AG09309 (cell line): ENCODE results near the gene SLC13A4.

Experiments used
- DNase-seq: peaks from one replicate; pipeline ENCODE4 v3.0.0-alpha.2; 2010; ENCODE audit warnings: low read depth
- H3K4me3 ChIP-seq: 2 replicates; pipeline ENCODE4 v1.5.1; 2011; ENCODE audit warnings: mild to moderate bottlenecking, low read depth, low read length, moderate library complexity; ENCODE audit not compliant: control insufficient read depth
- TF ChIP-seq, protein P1 (sequence below): IDR thresholded peaks from 2 replicates; pipeline ENCODE4 v1.5.1; 2011; ENCODE audit warnings: mild to moderate bottlenecking, low read depth, low read length, inconsistent platforms; ENCODE audit not compliant: insufficient read depth, control insufficient read depth; ENCODE audit errors: missing control alignments

Gene SLC13A4

DNA sequence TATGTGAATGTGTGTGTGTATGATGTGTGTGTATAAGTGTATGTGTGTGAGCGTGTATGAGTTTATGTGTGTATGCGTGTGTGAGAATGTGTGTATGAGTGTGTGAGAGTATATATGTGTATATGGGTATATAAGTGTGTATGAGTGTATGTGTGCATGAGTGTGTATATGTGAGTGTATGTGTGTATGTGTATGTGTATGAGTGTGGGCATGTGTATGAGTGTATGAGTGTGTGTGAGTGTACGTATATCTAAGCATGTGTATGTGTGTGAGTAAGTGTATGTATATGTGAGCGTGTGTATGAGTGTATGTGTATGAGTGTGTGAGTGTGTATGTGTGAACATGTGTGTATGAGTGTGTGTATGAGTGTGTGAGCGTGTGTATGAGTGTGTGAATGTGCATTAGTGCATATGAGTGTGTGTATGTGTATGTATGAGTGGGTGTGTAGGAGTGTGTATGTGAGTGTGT, 12.9 kb downstream of the SLC13A4 start:
- no peak for DNase-seq
- TF ChIP-seq, protein P1, sequence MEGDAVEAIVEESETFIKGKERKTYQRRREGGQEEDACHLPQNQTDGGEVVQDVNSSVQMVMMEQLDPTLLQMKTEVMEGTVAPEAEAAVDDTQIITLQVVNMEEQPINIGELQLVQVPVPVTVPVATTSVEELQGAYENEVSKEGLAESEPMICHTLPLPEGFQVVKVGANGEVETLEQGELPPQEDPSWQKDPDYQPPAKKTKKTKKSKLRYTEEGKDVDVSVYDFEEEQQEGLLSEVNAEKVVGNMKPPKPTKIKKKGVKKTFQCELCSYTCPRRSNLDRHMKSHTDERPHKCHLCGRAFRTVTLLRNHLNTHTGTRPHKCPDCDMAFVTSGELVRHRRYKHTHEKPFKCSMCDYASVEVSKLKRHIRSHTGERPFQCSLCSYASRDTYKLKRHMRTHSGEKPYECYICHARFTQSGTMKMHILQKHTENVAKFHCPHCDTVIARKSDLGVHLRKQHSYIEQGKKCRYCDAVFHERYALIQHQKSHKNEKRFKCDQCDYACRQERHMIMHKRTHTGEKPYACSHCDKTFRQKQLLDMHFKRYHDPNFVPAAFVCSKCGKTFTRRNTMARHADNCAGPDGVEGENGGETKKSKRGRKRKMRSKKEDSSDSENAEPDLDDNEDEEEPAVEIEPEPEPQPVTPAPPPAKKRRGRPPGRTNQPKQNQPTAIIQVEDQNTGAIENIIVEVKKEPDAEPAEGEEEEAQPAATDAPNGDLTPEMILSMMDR, result no peak
- no peak overlapping the region for H3K4me3 ChIP-seq

DNA sequence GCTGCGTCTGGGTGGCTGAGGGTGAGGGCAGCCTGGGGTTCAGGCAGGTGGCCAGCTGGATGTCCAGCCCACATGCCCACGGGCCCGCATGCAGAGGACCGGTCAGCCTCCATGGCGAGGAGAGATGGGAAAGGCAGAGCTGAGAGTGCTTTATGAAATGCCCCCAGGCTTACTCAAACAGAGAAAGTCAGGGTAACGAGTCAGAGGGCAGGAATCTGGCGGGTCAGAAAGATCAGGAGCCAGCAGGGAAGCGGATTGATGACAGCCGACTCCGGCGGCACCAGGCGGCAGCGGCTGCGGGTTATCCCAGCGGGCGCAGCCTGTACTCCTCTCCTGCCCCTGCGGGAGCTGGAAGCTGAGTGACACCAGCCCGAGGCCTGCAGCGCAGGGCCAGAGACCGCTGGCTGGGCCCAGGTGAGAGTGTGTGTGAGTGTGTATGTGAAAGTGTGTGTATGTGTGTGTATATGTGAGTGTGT, 13.4 kb downstream of the SLC13A4 start:
- peak overlapping the region; percentile 8; the same call in 1 of the 2 replicates for H3K4me3 ChIP-seq
- TF ChIP-seq, protein P1, result no peak
- peak; percentile 39 for DNase-seq

DNA sequence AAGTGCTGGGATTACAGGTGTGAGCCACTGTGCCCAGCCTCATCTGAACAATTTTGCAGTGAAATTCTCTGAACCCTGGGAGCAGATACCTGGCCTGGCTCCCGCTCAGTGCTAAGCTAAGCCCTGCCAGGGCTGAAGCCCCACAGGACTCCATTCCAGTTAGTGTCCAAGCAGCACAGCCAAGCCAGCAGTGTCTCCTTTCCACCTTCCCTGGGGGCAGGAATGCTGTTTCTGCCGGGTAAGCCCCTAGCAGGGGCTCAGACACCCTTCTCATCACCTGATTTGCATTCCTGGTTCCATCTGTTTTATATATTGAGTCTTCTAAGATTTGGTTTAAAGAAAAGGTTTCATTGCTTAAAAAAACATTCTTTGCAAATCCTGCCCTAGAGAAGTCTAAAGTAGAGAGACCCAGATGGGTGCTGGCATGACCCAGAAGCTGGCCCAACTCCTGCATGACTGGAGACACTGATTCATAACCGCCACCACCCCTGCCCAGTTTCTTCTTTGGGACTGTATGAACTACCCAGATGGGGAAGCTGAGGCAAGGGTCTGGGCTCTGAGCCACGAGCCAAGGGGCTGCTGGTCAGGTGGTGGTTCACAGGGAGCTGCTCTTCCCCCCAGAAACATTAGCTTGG, 14.0 kb downstream of the SLC13A4 start:
- TF ChIP-seq, protein P1, result no peak
- H3K4me3 ChIP-seq, result no peak overlapping the region; the same call in 1 of the 2 replicates
- no peak for DNase-seq

DNA sequence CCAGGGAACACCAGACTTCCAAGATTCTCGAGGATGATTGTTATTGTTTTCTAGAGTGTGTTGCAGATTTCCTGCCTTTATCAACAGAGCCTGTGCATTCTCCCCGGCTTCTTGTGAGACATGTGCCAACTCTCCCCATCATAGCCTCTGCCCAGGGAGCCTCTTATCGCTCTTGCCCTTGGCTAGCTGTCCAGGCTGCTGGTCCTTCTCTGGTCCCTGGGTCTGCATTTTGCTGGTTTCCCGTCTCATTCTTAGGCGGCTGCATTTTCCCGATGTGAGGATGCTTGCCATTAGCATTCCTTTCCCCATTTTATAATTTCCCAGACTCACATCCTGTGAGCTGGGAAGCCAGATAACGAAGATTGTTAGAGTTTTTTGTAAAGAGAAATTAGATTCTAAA, 15.2 kb downstream of the SLC13A4 start:
- DNase-seq, result no peak
- no peak overlapping the region for H3K4me3 ChIP-seq
- TF ChIP-seq, protein P1, result no peak

DNA sequence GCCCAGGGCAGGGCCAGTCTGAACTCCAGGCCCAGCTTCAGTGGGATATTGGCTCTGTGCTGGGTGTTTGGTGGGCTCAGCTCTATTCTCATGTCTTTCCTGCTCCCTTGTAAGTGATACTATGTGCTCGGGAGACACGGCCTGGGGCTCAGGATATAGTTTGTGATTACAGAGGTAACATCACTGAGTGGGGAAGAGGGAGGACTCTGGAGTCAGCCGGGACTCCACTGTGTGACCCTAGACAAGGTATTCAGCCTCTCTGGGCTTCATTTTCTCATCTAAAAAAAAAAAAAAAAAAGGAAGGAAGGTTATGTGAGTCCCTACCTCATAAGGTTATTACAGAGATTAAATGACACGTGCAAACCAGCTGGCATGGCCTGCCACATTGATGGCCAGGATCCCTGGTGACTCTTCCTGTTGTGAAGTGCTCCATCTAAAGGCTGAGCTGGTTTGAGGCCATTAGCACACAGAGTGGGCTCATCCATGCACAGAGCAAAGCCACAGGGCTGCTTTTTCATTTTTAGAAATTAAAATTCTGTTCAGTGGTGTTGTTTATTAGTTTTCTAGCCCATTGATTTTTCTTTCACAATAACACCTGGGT, 15.7 kb downstream of the SLC13A4 start:
- no peak overlapping the region for H3K4me3 ChIP-seq
- TF ChIP-seq, protein P1, result no peak
- DNase-seq, result no peak

DNA sequence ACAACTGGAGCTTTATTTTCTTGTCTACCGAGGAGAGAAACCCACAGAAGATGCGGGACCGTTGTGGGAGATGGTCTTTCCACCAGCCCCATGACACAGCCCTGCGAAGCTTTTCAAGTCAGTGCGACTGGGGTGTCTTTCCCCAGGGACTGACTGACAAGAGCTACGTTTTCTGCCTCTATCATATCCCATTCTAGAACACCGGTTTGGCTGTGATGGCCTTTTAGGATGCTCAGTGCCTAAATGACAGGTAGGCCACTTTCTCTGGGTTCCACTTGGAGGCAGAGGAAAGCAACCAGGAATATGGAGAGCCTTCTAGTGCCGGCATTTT, 16.9 kb downstream of the SLC13A4 start:
- H3K4me3 ChIP-seq, result no peak overlapping the region
- TF ChIP-seq, protein P1, result no peak
- no peak for DNase-seq
